ENCODE measurements around the gene APC2. TPM values are rescaled to one million over a fixed set of nuclear protein-coding genes. Genes with fewer than 3 reads are reported as not detected.

The APC2 gene
- total and polyA plus RNA-seq, 5 donors from 2014 or later, result 0.06 to 0.25 (median 0.07) TPM; not detected in 2

DNA sequence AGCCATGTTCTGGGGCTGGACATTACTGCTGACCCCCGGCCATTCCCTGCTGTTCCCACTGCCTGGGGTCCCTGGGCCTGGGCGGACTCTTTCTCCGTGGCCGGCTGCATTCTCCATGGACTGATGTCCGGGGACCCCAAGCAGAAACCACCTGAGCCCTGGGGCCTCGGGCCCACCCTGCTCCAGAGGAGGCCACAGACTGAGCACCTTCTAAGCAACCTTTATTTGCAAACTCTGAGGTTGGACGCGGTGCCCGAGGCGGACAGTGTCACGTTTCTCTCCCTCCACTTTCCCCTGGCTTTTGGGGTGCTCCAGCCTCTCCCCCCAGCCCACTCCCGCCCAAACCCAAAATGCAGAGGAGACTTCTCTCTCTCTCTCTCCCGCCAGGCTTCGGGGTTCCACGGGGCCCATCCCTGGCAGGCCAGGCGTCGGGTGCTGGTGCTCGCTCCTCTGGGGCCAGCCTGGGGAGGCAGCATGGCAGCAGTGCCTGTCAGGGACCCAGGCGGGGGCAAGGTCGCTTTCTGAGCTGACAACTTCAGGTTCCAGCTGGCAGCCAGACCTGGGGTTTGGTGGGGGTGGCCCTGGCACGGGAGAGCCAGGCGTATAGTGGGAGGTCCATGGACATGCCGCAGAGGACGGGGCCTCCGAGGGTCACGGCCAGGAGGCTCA is 31.4 kb downstream of the APC2 start:
- Mint-ChIP-seq H3K4me3 (no peak overlapping the region), H3K4me1 (peaks cover 4 to 27% (median 11%) of the 10 kb centered on the region in 4 donors), H3K27ac (no peak overlapping the region), H3K9me3 (no peaks in the 10 kb centered on the region), H3K27me3 (peaks cover 13% of the 10 kb centered on the region), H3K36me3 (no peaks in the 10 kb centered on the region)
- no peak overlapping the region for H3K27ac ChIP-seq (ENCODE audit: insufficient read depth, low read length, poor library complexity, severe bottlenecking)
- H3K36me3 ChIP-seq (ENCODE audit: control insufficient read depth, insufficient read depth, low read length), result peaks cover 3% of the 10 kb centered on the region
- H3K27me3 ChIP-seq (ENCODE audit: control insufficient read depth, insufficient read depth, low read length), result no peaks in the 10 kb centered on the region
- H3K4me3 ChIP-seq (ENCODE audit: low read depth, low read length), result no peak overlapping the region
- ATAC-seq (ENCODE audit: low read depth in 2 of 2) (no peak), DNase-seq (no peak)
- peaks cover 20% of the 10 kb centered on the region for H3K4me1 ChIP-seq (ENCODE audit: control insufficient read depth, insufficient read depth, low read length, poor library complexity, severe bottlenecking)
- no peaks in the 10 kb centered on the region for H3K9me3 ChIP-seq (ENCODE audit: control insufficient read depth in 2 of 2, low read length in 2 of 2)

DNA sequence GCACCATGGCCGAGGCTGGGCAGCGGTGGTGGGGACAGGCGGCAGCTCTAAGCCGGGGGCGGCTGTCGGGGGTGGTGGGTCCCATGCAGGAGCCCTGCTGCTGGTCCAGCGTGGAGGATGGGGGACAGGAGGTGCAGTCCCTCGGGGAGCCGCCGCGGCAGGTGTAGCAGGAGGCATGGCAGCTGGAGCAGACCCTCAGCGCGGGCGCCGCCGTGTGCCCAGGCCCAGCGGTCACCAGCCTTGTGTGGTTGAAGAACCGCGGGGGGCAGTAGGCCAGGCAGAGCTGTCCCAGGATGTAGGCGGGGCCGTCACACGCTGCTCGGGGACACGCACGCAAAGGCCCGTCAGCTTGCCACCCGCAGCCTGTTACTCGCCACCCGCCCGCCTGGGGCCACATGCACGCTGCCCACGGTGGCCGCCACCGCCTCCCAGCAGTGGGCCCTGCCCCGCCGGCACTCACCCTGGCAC is 32.0 kb downstream of the APC2 start:
- DNase-seq (no peak), ATAC-seq (ENCODE audit: low read depth in 2 of 2) (no peak)
- Histone ChIP-seq H3K4me1 (ENCODE audit: control insufficient read depth, insufficient read depth, low read length, poor library complexity, severe bottlenecking) (peaks cover 20% of the 10 kb centered on the region), H3K9me3 (ENCODE audit: control insufficient read depth in 2 of 2, low read length in 2 of 2) (no peaks in the 10 kb centered on the region), H3K4me3 (ENCODE audit: low read depth, low read length) (no peak overlapping the region), H3K36me3 (ENCODE audit: control insufficient read depth, insufficient read depth, low read length) (no peaks in the 10 kb centered on the region), H3K27me3 (ENCODE audit: control insufficient read depth, insufficient read depth, low read length) (no peaks in the 10 kb centered on the region), H3K27ac (ENCODE audit: insufficient read depth, low read length, poor library complexity, severe bottlenecking) (no peak overlapping the region)
- peaks cover 4 to 21% (median 11%) of the 10 kb centered on the region in 4 donors for H3K4me1 Mint-ChIP-seq
- H3K27ac Mint-ChIP-seq, result no peak overlapping the region
- no peaks in the 10 kb centered on the region for H3K36me3 Mint-ChIP-seq
- H3K27me3 Mint-ChIP-seq, result peaks cover 13% of the 10 kb centered on the region
- H3K4me3 Mint-ChIP-seq, result no peak overlapping the region
- H3K9me3 Mint-ChIP-seq, result no peaks in the 10 kb centered on the region

DNA sequence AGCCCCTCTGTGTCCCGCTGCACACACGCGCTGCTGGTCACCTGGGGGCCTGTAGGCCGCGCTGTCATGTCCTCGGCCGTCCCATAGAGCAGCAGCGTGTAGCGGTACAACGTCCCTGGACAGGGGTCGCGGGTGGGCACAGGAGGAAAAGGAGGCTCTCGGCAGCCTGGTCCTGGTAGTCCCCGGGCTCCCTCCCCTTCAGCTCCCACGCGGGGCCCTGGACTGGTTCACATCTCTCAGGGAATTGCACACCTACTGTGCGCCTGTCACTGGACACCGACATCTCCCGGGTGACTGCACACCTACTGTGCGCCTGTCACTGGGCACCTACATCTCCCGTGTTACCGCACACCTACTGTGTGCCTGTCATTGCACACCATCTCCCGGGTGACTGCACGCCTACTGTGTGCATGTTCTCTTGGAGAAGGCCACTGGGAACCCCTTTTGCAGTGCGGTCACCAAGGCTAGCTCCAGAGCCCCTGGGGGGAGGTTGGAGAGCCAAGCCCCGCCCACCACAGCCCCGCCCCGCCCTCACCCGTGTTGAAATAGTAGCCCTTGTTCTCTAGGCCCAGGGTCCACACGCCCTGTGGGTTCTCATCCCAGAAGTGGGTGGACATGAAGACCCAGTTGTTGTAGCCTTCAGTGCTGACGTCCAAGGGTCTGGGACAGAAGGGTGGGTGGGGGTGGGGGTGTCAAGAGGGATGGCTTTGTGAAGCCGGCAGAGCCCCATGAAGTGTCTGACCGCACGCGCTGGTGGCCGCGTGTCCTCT is 32.6 kb downstream of the APC2 start:
- Mint-ChIP-seq H3K27ac (peak overlapping the region in 1 of 3 donors; percentile 69), H3K36me3 (no peaks in the 10 kb centered on the region), H3K9me3 (no peaks in the 10 kb centered on the region), H3K27me3 (peaks cover 13% of the 10 kb centered on the region), H3K4me1 (peaks cover 0 to 15% (median 7%) of the 10 kb centered on the region in 4 donors), H3K4me3 (peak overlapping the region in 2 of 4 donors; percentile 32 to 54)
- no peak overlapping the region for H3K4me3 ChIP-seq (ENCODE audit: low read depth, low read length)
- no peak overlapping the region for H3K27ac ChIP-seq (ENCODE audit: insufficient read depth, low read length, poor library complexity, severe bottlenecking)
- H3K9me3 ChIP-seq (ENCODE audit: control insufficient read depth in 2 of 2, low read length in 2 of 2), result no peaks in the 10 kb centered on the region
- no peak for DNase-seq
- no peaks in the 10 kb centered on the region for H3K36me3 ChIP-seq (ENCODE audit: control insufficient read depth, insufficient read depth, low read length)
- peaks cover 17% of the 10 kb centered on the region for H3K4me1 ChIP-seq (ENCODE audit: control insufficient read depth, insufficient read depth, low read length, poor library complexity, severe bottlenecking)
- no peaks in the 10 kb centered on the region for H3K27me3 ChIP-seq (ENCODE audit: control insufficient read depth, insufficient read depth, low read length)
- no peak for ATAC-seq (ENCODE audit: low read depth in 2 of 2)

DNA sequence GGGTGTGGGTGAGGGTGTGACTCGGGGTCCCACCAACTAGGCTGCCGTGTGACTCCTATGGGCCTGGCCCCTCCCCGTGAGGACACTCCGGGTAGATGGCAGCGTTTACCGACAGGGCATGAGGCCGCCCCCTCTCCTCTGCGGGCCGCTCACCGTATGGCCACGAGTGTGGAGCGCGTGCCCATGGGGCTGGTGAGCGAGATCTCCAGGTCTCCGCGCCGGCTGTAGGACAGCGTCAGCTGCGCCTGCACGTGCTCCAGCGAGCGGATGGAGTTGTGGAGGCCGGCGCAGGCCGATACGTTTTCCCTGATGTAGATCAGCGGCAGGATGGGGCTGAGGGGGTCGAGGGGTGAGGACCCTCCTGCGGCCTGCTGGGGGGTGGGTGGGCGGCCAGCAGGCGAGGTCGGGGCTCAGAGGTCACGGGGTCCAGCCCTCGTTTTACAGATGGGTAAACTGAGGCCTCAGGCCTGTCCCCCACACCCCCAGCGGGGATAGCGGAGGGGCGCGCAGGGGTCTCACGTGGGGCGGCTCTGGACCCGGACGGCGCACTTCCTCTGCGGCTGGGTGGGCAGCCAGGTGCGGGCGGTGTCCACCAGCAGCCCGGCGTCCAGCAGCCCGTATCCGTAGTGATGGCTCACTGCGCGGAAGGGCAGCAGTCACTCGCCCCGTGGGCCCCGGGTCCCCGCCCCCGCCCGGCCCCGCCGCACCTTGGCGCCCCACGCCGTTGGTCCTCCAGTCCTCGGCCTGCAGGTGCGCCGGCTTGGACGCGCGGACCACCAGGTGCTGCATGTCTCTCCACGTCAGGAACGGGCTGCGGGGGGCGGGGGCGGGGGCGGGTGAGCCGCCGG is 33.4 kb downstream of the APC2 start:
- Histone ChIP-seq H3K36me3 (ENCODE audit: control insufficient read depth, insufficient read depth, low read length) (no peaks in the 10 kb centered on the region), H3K4me3 (ENCODE audit: low read depth, low read length) (no peak overlapping the region), H3K27ac (ENCODE audit: insufficient read depth, low read length, poor library complexity, severe bottlenecking) (no peak overlapping the region), H3K4me1 (ENCODE audit: control insufficient read depth, insufficient read depth, low read length, poor library complexity, severe bottlenecking) (peaks cover 9% of the 10 kb centered on the region), H3K27me3 (ENCODE audit: control insufficient read depth, insufficient read depth, low read length) (no peaks in the 10 kb centered on the region), H3K9me3 (ENCODE audit: control insufficient read depth in 2 of 2, low read length in 2 of 2) (no peaks in the 10 kb centered on the region)
- H3K27me3 Mint-ChIP-seq, result peaks cover 13% of the 10 kb centered on the region
- peak overlapping the region in 1 of 4 donors; percentile 32 for H3K4me3 Mint-ChIP-seq
- DNase-seq, result no peak
- no peaks in the 10 kb centered on the region for H3K9me3 Mint-ChIP-seq
- no peak for ATAC-seq (ENCODE audit: low read depth in 2 of 2)
- H3K4me1 Mint-ChIP-seq, result peaks cover 0 to 11% (median 7%) of the 10 kb centered on the region in 4 donors
- H3K27ac Mint-ChIP-seq, result no peak overlapping the region
- H3K36me3 Mint-ChIP-seq, result no peaks in the 10 kb centered on the region

DNA sequence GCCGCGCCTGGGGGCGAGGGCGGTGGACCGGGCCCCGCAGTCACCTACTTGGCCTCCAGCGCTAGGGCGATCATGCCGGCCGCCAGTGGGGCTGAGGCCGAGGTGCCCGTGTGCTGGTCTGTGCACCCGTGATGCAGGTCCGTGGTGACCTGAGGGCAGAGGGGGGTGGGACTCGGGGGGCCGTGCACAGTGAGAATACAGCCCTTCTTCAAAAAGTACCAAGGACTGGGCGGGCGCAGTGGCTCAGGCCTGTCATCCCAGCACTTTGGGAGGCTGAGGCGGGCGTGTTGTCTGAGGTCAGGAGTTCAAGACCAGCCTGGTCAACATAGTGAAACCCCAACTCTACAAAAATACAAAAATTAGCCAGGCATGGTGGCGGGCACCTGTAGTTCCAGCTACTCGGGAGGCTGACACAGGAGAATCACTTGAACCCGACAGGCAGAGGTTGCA is 34.1 kb downstream of the APC2 start:
- DNase-seq (no peak), ATAC-seq (ENCODE audit: low read depth in 2 of 2) (no peak)
- no peak overlapping the region for H3K4me3 ChIP-seq (ENCODE audit: low read depth, low read length)
- peaks cover 5% of the 10 kb centered on the region for H3K4me1 ChIP-seq (ENCODE audit: control insufficient read depth, insufficient read depth, low read length, poor library complexity, severe bottlenecking)
- no peaks in the 10 kb centered on the region for H3K27me3 ChIP-seq (ENCODE audit: control insufficient read depth, insufficient read depth, low read length)
- Mint-ChIP-seq H3K4me3 (no peak overlapping the region), H3K9me3 (no peaks in the 10 kb centered on the region), H3K27me3 (peaks cover 11% of the 10 kb centered on the region), H3K4me1 (peaks cover 0 to 9% (median 6%) of the 10 kb centered on the region in 4 donors), H3K36me3 (no peaks in the 10 kb centered on the region), H3K27ac (no peak overlapping the region)
- H3K27ac ChIP-seq (ENCODE audit: insufficient read depth, low read length, poor library complexity, severe bottlenecking), result no peak overlapping the region
- no peaks in the 10 kb centered on the region for H3K36me3 ChIP-seq (ENCODE audit: control insufficient read depth, insufficient read depth, low read length)
- H3K9me3 ChIP-seq (ENCODE audit: control insufficient read depth in 2 of 2, low read length in 2 of 2), result no peaks in the 10 kb centered on the region

DNA sequence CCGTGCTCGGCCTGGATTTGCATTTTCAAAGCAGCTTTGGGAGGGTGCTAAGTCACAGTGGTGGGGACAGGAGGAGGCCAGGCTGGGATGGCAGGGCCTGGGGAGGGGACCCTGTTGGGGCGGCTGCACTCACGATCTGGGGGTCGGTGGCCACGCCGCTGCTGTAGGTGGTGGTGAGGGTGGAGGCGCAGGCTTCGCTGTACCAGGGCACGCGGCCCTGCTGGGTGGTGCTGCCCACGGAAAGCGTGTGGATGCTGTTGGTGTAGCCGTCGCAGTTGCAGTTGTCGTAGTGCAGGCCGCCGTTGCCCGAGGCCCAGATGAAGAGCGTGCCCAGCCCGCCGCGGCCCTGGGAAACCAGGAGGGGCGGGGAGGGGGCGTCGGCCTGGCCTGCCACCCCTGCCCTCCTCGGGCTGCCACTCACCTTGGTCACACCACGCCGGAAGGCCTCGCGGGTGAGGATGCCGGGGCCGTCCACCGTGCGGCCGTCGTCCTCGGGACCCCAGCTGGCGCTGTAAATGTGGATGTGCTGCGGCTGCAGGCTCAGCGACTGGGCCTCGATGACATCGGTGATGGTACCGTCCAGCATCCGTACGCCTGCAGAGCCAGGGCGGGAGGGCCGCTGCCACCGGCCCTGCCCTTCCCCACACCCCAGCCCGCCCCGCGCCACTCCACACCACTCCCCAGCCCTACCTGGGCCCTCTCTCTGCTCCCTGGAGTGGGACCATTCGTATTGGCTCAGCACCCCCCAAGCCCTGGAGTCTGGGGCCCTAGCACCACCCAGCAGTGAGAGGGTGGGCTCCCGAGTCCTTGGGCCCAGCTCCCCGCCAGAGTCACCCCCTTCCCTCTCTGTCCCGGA is 37.0 kb downstream of the APC2 start:
- H3K36me3 ChIP-seq (ENCODE audit: control insufficient read depth, insufficient read depth, low read length), result no peaks in the 10 kb centered on the region
- ATAC-seq (ENCODE audit: low read depth in 2 of 2) (no peak), DNase-seq (no peak)
- no peaks in the 10 kb centered on the region for H3K9me3 ChIP-seq (ENCODE audit: control insufficient read depth in 2 of 2, low read length in 2 of 2)
- no peak overlapping the region for H3K27ac Mint-ChIP-seq
- no peaks in the 10 kb centered on the region for H3K9me3 Mint-ChIP-seq
- H3K27me3 Mint-ChIP-seq, result peaks cover 12% of the 10 kb centered on the region
- no peaks in the 10 kb centered on the region for H3K27me3 ChIP-seq (ENCODE audit: control insufficient read depth, insufficient read depth, low read length)
- peak overlapping the region in 1 of 4 donors; percentile 82 for H3K4me3 Mint-ChIP-seq
- no peaks in the 10 kb centered on the region for H3K36me3 Mint-ChIP-seq
- peaks cover 0 to 17% (median 5%) of the 10 kb centered on the region in 4 donors for H3K4me1 Mint-ChIP-seq
- H3K4me3 ChIP-seq (ENCODE audit: low read depth, low read length), result no peak overlapping the region
- H3K27ac ChIP-seq (ENCODE audit: insufficient read depth, low read length, poor library complexity, severe bottlenecking), result no peak overlapping the region
- H3K4me1 ChIP-seq (ENCODE audit: control insufficient read depth, insufficient read depth, low read length, poor library complexity, severe bottlenecking), result peaks cover 18% of the 10 kb centered on the region
